ENCODE data around the gene MCRS1. TPM values are rescaled to one million over a fixed set of nuclear protein-coding genes. Genes with fewer than 3 reads are reported as not detected.

The MCRS1 gene
- total and polyA plus RNA-seq, 10 of the 15 experiments (the other 5 are each of a cell fraction or from before 2014, with no cell fraction given) = 34.3 to 82.8 (median 57.6) TPM

GRCh38 chr12:49536526-49537071 is 31.3 kb downstream of the MCRS1 start:
- CTCF ChIA-PET = interaction anchor here (0.7 to 2.9 kb wide), 8 partner anchors 11 to 247 kb away, joined by 3 to 10 read pairs (median 5); no protein-coding TSS in a partner anchor
- H3K4me3 ChIP-seq = no peak overlapping the region
- H3K9ac ChIP-seq (ENCODE audit: control insufficient read depth, insufficient read depth, low read length) = no peak overlapping the region
- FAIRE-seq = no peak
- in situ Hi-C loops (cut with MboI) (no loop called here), intact Hi-C loops (cut with micrococcal nuclease; ENCODE audit: unreplicated experiment) (no loop called here)
- H3K4me1 ChIP-seq (ENCODE audit: control insufficient read depth, insufficient read depth, low read length) = peaks cover 14% of the 10 kb centered on the region
- SMC1A ChIA-PET (ENCODE audit: uncharacterized antibody, unreplicated experiment) = interaction anchor here (1.0 to 1.2 kb wide), 2 partner anchors 13 to 178 kb away, joined by 4 to 6 read pairs; no protein-coding TSS in a partner anchor
- H3K4me2 ChIP-seq (ENCODE audit: control insufficient read depth, insufficient read depth) = no peak overlapping the region
- no peak overlapping the region for H2AFZ ChIP-seq (ENCODE audit: control insufficient read depth, low read depth, low read length)
- DNase-seq (ENCODE audit: low read depth, low spot score) = no peak
- H4K20me1 ChIP-seq (ENCODE audit: control insufficient read depth, insufficient read depth) = no peaks in the 10 kb centered on the region; the same call in 1 of the 2 replicates
- RAD21 ChIA-PET (ENCODE audit: unreplicated experiment) = interaction anchor here (1.2 to 1.7 kb wide), 2 partner anchors 22 to 44 kb away, joined by 5 to 6 read pairs; no protein-coding TSS in a partner anchor
- H3K36me3 ChIP-seq (ENCODE audit: control insufficient read depth in 2 of 2, insufficient read depth in 2 of 2, low read length in 1 of 2) = no peaks in the 10 kb centered on the region
- H3K27me3 ChIP-seq (replicated peaks in 1 of 2; ENCODE audit: control insufficient read depth in 2 of 2, insufficient read depth in 2 of 2, low read length in 1 of 2) = peaks cover 13 to 21% of the 10 kb centered on the region in 2 experiments
- no peaks in the 10 kb centered on the region for H3K9me3 ChIP-seq (replicated peaks; ENCODE audit: control insufficient read depth, insufficient read depth, low read length)
- no TSS peak for BruUV-seq (replicated peaks)
- POLR2A ChIA-PET = interaction anchor here (0.5 to 0.7 kb wide), 4 partner anchors 30 to 1032 kb away, joined by 3 to 6 read pairs (median 4); no protein-coding TSS in a partner anchor
- no peaks in the 10 kb centered on the region for H3K79me2 ChIP-seq (ENCODE audit: control insufficient read depth, insufficient read depth, low read length)
- no peak overlapping the region for H3K27ac ChIP-seq (ENCODE audit: control insufficient read depth, insufficient read depth)
- TF ChIP-seq TBL1XR1 (IDR thresholded peaks at IDR 0.05; ENCODE audit: low read depth, low read length) = no peak
- no peak for TF ChIP-seq SMAD5 (IDR thresholded peaks at IDR 0.05; ENCODE audit: low read depth)
- TF ChIP-seq POU2F2 (IDR thresholded peaks at IDR 0.05; ENCODE audit: borderline replicate concordance, low read depth, low read length) = no peak
- no peak for TF ChIP-seq ZNF384 (IDR thresholded peaks at IDR 0.05; ENCODE audit: borderline replicate concordance, low read depth, low read length)
- no peak for TF ChIP-seq CREM (IDR thresholded peaks at IDR 0.05; ENCODE audit: low read depth)
- no peak for TF ChIP-seq GABPA (IDR thresholded peaks at IDR 0.05; ENCODE audit: low read depth)
- TF ChIP-seq RAD21 (IDR thresholded peaks at IDR 0.05; ENCODE audit: insufficient read depth, low read depth, low read length) = no peak
- TF ChIP-seq FOXM1 (IDR thresholded peaks at IDR 0.05; ENCODE audit: low read depth, low read length) = no peak
- no peak for TF ChIP-seq STAT3 (IDR thresholded peaks at IDR 0.05; ENCODE audit: low read depth, low read length)
- no peak for TF ChIP-seq NFXL1 (IDR thresholded peaks at IDR 0.05; ENCODE audit: borderline replicate concordance)
- no peak for TF ChIP-seq ZNF217 (IDR thresholded peaks at IDR 0.05)
- no peak for TF ChIP-seq ETV6 (conservative IDR thresholded peaks at IDR 0.05 in 1 of 2, IDR thresholded peaks at IDR 0.05 in 1 of 2; ENCODE audit: borderline replicate concordance in 1 of 2, low read depth in 1 of 2)
- no peak for TF ChIP-seq E4F1 (IDR thresholded peaks at IDR 0.05; ENCODE audit: borderline replicate concordance, partially characterized antibody)
- no peak for ATAC-seq
- 28% methylated on average over 3 of the region's 3 CpGs for WGBS (ENCODE audit: insufficient coverage, insufficient replicate concordance, low lambda C conversion rate, missing lambda C conversion rate)

Data from GM12878 (cell line).